NCI-H1048 (cell line): ENCODE data around the gene SCYL2.
"Not testable (repeated sequence)": the region's sequence is repeated elsewhere in the genome, so short reads cannot be mapped to it uniquely, and the experiment has no call there.

Source experiments
- DNase-seq: peaks from one replicate; lab custom pipeline; 2025; lab: John Stamatoyannopoulos, UW

SCYL2 gene

DNA sequence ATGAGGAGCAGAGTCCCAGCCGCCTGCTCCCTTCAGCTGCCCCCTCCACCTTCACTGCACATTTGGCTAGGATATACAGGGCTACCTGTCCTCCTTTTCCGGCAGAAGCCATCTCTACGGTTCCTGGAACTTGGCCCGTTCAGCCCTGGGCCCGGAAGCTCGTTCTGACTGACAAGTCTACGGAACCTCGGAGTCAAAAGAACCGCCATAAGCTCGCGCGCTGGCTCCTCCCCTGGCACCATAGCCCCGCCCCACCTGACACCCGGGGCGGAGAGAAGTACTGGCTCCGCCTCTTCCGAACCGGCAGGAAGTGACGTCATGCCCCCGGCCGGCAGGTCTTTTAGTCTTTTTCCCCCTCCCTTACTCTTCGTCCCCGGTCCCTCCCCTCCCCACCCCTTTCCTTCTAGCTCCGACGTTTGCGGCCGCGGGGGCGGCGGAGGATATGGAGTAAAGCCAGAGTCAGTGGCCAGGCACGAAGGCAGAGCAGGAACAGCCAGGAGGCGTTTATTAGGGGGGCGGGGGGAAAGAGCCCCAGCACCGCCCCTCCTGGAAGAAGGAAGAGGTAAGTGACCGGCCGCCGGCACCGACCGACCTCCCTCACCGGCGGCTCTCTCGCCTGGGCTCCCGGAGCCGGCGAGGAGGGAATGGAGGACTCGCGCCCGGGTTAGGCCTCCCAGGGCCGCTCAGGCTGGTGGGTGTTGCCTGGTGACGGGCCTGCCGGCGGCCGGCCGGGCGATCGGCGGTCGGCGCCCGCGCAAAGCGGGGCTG lies at the start of gene SCYL2, which contains the start of gene DEPDC4:
SCYL2 (plus strand) TSS at position 343 of the 768 bp plus-strand sequence. CDS start 15,794 bp downstream, outside the sequence.
DEPDC4 (minus strand) TSS at position 245 of the 768 bp plus-strand sequence; CDS start at position 242, 3 bp downstream.
- peak; percentile 63 for DNase-seq

- no peak for DNase-seq
Observed at GRCh38 chr12:100219328-100220109, 47.5 kb upstream of the SCYL2 start.

GRCh38 chr12:100221523-100221922 lies 45.5 kb upstream of the SCYL2 start:
- DNase-seq, result no peak

- DNase-seq, result not testable (repeated sequence)
Observed at GRCh38 chr12:100222173-100222572, 44.8 kb upstream of the SCYL2 start.

- DNase-seq, result no peak
Observed at GRCh38 chr12:100225491-100225890, 41.5 kb upstream of the SCYL2 start.

GRCh38 chr12:100229036-100229635 lies 37.8 kb upstream of the SCYL2 start:
- no peak for DNase-seq

DNA sequence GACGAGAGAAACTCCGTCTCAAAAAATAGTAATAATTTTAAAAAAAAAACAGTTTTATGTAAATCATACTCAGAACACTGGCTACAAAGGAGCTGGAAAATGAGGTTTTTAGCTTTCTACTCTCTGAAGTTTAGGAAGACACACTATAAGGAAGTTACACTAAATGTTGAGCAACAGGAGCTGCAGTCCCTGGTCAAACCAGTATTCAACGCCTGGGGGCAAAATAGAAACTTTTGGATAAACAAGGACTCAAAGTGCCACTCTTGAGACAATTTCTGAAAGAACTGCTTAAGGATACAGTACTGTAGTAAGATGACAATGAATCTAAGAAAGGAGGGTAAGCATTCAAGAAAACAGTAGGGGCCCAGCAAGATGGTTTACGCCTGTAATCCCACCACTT lies 37.1 kb upstream of the SCYL2 start:
- no peak for DNase-seq

- not testable (repeated sequence) for DNase-seq
Observed at GRCh38 chr12:100231873-100232272, 35.1 kb upstream of the SCYL2 start.

DNA sequence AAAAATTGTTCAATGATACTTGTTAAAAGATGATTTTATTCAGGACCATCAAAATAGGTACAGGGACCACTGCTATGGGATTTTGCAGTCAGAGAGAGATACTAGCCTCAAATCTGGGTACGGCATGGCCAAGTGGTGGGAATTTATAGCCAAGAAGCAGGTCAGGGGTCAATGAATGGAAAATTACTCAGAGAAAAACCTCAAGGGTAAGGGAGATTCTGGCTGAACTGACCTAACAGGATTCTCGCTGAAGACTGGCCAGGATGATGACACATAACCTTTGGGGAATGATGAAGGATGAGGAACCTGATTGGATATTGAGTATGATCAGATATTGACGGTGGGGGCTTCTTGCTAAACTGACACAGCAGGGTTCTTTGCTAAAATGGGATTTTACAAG lies 32.8 kb upstream of the SCYL2 start:
- DNase-seq, result no peak

GRCh38 chr12:100234591-100235304 lies 32.2 kb upstream of the SCYL2 start:
- peak; percentile 14 for DNase-seq

- no peak for DNase-seq
Observed at GRCh38 chr12:100238801-100239200, 28.2 kb upstream of the SCYL2 start.

- DNase-seq, result no peak
Observed at GRCh38 chr12:100239589-100239988, 27.4 kb upstream of the SCYL2 start.

GRCh38 chr12:100243137-100243536 lies 23.8 kb upstream of the SCYL2 start:
- DNase-seq, result no peak

DNA sequence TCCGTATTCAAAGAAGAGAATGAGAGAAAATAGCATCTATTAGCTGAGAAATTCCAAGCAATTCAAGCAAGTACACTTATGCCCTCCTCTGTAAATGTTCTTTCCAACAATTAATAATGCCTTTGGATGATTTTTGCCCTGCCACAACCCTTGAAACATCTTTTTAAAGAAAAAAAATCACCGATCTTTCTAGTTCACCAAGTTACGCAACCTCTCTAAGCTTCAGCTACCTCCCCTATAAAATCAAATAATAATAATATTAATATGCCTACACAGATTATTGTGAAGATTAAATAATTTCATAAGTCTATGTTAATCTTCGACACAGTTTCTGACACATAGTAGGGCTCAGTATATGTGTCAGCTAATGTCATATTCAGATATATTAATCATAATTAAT lies 19.2 kb upstream of the SCYL2 start:
- DNase-seq, result no peak

DNA sequence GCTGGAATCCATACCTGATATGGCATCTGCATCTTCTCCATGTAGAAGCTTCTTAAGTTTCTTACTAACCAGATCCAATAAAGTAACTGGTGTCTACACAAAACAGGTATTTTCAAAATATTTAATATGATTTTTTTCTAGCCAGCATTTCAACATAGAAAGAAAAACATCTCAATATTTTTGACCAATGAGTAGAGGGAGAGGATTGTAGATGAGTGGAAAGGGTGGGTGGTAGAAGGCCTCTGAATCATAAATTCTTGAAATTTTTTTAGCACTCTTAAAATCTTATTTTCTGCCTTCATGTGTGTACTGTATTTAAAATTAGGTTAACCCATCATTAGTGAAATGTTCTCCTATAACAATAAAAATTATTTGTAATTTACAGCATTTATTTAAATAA lies 18.1 kb upstream of the SCYL2 start:
- DNase-seq, result no peak

DNA sequence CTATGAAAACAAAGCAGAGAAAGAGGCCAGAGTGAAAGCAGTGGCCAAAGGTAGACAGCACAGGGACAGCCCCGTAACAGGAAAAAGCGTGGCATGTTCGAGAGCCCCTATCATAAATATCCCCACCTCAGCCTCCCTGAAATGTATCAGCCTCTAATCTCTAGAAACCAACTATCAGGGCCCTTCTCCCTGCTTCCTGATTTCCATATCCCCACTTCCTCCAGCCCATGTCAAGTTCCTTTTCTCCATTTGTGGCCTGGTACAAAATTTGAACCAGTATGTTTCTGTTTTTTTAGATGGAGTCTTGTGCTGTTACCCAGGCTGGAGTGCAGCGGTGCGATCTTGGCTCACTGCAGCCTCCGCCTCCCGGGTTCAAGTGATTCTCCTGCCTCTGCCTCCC lies 17.0 kb upstream of the SCYL2 start:
- DNase-seq, result no peak

DNA sequence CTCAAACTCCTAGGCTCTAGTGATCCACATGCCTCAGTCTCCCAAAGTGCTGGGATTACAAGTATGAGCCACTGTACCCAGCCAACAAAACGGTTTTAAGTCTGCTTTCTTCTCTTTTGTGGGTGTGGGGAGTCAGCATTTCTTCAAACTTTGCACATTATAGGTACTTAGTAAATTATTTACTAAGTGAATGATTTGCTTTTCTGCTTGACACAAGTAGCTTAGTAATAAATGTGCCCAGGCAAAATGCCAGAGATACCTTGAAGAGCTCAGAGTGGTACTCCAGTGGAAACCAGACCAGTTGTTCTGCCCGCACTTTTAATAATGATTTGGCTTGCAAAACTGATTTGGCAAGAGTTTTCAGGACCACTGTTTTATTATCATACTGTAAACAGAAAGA lies 15.1 kb upstream of the SCYL2 start:
- peak; percentile 46 for DNase-seq

- DNase-seq, result no peak
Observed at GRCh38 chr12:100253437-100253836, 13.5 kb upstream of the SCYL2 start.

DNA sequence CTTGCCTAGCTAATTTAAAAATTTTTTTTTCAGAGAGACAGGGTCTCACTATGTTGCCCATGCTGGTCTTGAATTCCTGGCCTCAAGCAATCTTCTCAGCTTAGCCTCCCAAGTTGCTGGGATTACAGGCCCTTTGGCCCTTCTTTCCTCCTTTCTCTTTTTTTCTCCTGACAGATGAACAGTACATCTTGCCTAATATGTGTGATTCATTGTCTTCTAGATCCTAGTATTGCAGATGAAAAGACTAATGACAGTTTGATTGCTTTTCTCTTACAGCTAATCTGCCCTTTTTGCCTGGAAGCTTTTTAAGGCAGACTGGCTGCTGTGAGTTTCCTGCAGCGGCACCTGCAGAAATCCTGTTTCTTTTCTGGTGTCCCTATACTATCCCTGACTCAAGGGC lies 12.1 kb upstream of the SCYL2 start:
- DNase-seq, result no peak

- DNase-seq, result no peak
Observed at GRCh38 chr12:100258127-100258526, 8.8 kb upstream of the SCYL2 start.

DNA sequence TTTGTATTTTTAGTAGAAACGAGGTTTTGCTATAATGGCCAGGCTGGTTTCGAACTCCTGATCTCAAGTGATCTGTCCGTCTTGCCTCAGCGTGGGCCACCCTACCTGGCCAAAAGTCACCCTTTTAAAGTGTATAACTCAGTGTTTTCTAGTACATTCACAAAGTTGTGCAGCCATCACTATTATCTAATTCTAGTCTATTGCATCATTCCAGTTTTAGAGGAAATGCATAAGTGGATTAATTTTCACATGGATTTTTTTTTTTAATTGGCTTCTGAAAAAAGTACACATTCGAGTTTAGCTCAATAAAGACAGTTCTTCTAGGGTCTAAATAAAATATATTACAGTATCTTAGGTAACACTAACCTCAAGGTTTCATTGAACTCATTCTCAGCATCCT lies 3.8 kb upstream of the SCYL2 start:
- no peak for DNase-seq

- not testable (repeated sequence) for DNase-seq
Observed at GRCh38 chr12:100265107-100265506, 1.9 kb upstream of the SCYL2 start.
